ENCODE results near the gene FBXO3.

FBXO3 gene

DNA sequence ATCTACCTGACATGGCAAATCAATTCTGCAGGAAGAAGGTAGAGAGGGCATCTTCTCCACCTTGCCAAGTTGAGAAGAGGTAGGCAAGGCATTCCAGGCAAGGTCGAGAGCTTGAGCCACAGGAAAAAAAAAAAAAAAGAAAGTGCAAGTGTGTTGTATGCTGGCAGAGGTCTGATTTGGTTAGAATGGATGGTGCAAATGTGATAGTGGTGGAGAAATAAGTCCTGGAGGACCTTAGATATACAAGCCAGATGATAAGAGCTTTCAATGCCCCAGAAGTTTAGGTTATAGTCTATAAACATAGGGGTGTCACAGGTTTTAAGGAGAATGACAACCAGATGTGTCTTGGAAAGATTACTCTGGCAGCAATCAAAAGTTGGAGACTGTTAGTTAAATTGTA lies 1.4 kb downstream of the FBXO3 start:
- DNase-seq (ENCODE audit: low read depth, low spot score) = no peak

DNA sequence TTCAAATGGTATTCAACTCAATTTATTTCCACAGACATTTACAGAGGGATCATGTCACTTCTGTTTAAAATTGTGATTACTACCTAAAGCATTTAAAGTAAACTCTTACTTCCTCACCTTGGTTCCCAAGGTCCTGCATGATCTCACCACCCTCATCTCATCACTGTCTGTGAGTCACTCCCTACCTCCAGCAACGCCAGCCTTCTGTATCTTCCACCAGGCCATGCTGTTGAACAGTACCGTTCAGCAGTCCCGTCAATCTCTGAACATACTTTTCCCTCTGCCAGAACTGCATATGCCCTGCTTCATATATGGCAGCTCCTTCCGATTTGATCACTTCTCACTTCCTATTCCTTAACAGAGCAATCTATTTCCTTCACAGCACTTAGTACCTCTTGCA lies 2.0 kb downstream of the FBXO3 start:
- DNase-seq (ENCODE audit: low read depth, low spot score) = no peak

- no peak for DNase-seq (ENCODE audit: low read depth, low spot score)
Measured at GRCh38 chr11:33770236-33770635, 4.1 kb downstream of the FBXO3 start.

- DNase-seq (ENCODE audit: low read depth, low spot score) = no peak
Measured at GRCh38 chr11:33769542-33769941, 4.8 kb downstream of the FBXO3 start.

DNA sequence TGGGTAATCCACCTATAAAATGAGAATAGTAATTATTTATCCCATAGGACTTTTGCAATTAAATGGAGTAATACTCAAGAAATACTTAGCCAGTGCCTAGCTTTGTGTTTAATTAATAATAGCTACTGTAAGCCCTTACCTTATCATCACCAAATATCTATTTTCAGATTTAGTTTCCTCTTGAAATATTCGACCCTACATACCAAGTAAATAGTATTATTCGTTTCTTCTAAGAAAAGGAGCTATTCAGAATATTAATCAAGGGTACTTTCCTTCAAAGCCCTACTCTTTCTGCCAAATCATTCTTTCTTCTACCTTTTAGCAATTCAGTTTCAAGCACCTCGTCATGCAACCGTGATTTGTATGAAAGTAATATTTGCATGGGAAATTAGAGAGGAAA lies 6.7 kb downstream of the FBXO3 start:
- no peak for DNase-seq (ENCODE audit: low read depth, low spot score)

GRCh38 chr11:33766085-33766484 lies 8.2 kb downstream of the FBXO3 start:
- DNase-seq (ENCODE audit: low read depth, low spot score) = no peak

GRCh38 chr11:33761471-33761870 lies 12.8 kb downstream of the FBXO3 start:
- no peak for DNase-seq (ENCODE audit: low read depth, low spot score)

DNA sequence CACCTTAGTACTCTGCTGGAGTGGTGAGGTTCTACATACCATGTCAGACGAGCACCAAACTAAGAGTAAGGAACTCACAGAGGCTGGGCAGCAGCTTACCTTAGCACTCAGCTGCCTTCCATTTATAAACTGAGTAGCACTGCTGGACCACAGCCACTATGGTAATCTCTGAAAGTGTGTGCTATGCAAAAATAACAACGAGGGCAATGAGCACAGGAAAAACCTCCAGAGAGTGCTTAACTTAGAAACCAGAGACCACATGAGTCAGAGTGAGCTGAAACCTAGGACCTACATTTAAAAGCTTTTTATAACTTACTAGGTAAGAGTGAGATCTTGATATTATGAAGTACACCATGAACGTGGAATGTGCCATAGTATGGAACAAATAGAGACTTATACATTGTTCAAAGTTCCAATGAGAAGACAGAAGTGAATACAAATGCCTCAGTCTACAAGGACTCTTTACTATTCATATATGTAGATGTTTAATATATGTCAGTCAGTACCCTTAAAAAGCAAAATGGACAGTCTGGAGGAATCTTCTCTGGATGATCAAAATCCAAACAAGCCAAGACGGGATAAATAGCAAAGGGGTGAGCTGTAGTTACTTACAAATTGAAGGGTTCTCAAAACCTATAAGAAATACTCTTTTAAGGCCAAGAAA lies 20.9 kb downstream of the FBXO3 start:
- no peak for DNase-seq (ENCODE audit: low read depth, low spot score)

DNA sequence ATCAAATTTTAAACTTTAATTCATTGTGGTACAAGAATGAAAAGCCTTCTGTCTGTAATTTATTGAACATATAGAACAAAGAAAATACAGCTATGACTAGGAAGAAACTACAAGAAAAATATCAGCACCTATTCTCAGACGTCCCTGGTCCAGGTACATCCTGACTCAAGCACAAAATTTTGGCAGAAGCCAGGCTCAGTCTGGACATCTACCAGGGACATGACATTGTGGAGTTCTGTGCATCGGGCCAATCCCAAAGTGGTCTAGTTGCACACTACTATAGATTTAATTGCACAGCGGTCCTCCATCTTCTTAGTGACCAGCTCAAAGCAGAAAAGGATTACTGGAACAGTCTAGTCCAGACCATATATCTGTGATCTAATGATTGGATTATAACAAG lies 22.4 kb downstream of the FBXO3 start:
- no peak for DNase-seq (ENCODE audit: low read depth, low spot score)

- DNase-seq (ENCODE audit: low read depth, low spot score) = no peak
Measured at GRCh38 chr11:33747979-33748378, 26.3 kb downstream of the FBXO3 start.

GRCh38 chr11:33743291-33743690 lies 31.0 kb downstream of the FBXO3 start:
- no peak for DNase-seq (ENCODE audit: low read depth, low spot score)

DNA sequence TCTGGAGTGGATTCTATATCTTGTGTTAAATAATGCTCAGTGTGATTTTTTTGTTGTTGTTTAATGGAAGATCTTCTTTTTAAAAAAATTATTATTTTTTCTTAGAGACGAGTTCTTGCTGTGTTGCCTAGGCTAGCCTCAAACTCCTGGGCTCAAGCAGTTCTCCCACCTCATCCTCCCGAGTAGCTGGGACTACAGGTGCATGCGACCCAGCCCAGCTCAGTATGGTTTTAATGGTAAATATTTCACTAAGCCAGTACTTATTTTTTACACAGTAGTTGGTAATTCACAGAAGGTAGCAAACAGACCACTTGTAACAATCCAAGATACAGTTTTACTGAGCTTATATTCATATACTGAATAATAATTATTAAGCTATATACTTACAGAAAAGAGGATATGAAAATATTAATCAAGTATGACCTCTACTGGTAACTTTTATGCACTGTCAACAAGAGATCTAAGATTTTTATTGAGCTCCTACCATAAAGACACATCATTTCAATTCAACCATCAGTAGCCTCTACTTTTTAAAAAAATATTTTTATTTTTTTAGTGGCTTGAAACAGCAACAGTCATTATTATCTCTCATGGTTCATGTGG lies 32.0 kb downstream of the FBXO3 start:
- no peak for DNase-seq (ENCODE audit: low read depth, low spot score)

DNA sequence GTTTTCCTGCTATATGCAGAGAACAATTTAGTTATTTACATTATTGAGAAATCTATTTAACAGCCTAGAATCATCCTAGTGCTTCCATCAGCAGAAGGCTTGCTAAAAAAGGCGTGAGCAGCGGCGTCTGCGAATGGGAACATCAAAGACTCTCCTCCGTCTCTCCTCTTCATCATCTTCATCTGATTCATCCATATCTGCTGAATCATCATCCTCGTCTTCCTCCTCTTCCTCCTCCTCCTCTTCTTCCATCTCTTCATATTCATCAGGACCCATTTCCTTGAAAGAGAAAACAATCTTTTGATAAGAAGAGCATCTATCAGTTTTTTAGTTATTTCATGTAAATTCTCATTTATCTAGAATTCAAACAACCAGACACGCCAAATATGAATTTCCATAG lies 32.5 kb downstream of the FBXO3 start:
- DNase-seq (ENCODE audit: low read depth, low spot score) = no peak

DNA sequence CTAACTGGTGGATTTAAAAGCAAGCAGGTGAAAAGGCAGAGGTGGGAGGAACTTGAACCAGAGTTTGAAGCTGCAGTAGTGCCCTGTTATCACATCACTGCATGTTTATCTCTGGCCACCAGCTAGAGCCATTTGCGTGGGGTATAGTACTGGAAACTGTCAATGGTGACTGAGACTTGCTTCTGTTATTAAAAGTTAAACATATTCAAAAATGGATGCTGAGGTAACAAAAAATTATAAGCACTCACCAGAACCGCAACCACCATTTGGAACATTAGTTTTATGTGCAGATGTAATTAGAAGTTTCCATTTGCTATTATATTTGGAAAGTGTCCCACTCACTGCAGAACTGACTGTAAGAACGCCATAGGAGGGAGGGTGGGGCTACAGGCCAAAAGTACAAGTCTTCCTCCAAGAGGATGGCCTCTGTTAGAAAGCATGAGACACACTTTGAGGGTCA lies 36.9 kb downstream of the FBXO3 start:
- DNase-seq (ENCODE audit: low read depth, low spot score) = no peak

- peak; percentile 92 for DNase-seq (ENCODE audit: low read depth, low spot score)
Measured at GRCh38 chr11:33736148-33736812, 38.0 kb downstream of the FBXO3 start, which contains the start of gene CD59. TSS of gene CD59 (minus strand) at chr11:33736423. CDS start at chr11:33722445, 13,978 bp downstream.

GRCh38 chr11:33735271-33736147 lies 38.8 kb downstream of the FBXO3 start:
- peak; percentile 25 for DNase-seq (ENCODE audit: low read depth, low spot score)

GRCh38 chr11:33734441-33735270 lies 39.7 kb downstream of the FBXO3 start:
- no peak for DNase-seq (ENCODE audit: low read depth, low spot score)

GRCh38 chr11:33733980-33734379 lies 40.3 kb downstream of the FBXO3 start:
- DNase-seq (ENCODE audit: low read depth, low spot score) = no peak

GRCh38 chr11:33731723-33732531 lies 42.4 kb downstream of the FBXO3 start:
- no peak for DNase-seq (ENCODE audit: low read depth, low spot score)

GRCh38 chr11:33730716-33731115 lies 43.6 kb downstream of the FBXO3 start:
- no peak for DNase-seq (ENCODE audit: low read depth, low spot score)
